Keratinocyte (primary cell): ENCODE data around the gene TEX29.

Experiments
- CTCF ChIP-seq, 3 experiments: IDR thresholded peaks in 1 of 3; conservative IDR thresholded peaks in 1 of 3; optimal IDR thresholded peaks in 1 of 3; 2 replicates in 2 of 3; 3 replicates in 1 of 3; pipeline versions ENCODE3 to v1.5.1; 2011; ENCODE audit warnings: low read length in 3 of 3, mild to moderate bottlenecking in 3 of 3, moderate library complexity in 2 of 3, control low read depth in 1 of 3, inconsistent platforms in 1 of 3; ENCODE audit not compliant: insufficient read depth in 2 of 3; ENCODE audit errors: extremely low read depth in 1 of 3
- EZH2 ChIP-seq: IDR thresholded peaks from one replicate; pipeline ENCODE4 v1.6.1; 2012; ENCODE audit warnings: inconsistent platforms, mild to moderate bottlenecking, low read length, moderate library complexity

GRCh38 chr13:111326621-111326965, 6.2 kb downstream of the TEX29 start:
- no peak for TF ChIP-seq EZH2
- no peak for TF ChIP-seq CTCF (optimal IDR thresholded peaks at IDR 0.05 in 1 of 3, IDR thresholded peaks at IDR 0.05 in 1 of 3, conservative IDR thresholded peaks at IDR 0.05 in 1 of 3; ENCODE audit: extremely low read depth in 1 of 3, insufficient read depth in 2 of 3, low read length in 3 of 3)
